RWPE2 (cell line): ENCODE data around the gene UXS1.

Experiments used
- ATAC-seq: fragments of 200-7000 bp; cut with Tn5 transposase; 3 replicates; pipeline ENCODE4 v1.9.1; 2021; ENCODE audit warnings: low read depth
- DNase-seq: peaks from one replicate; pipeline ENCODE4 v3.0.0-alpha.2; 2020; ENCODE audit warnings: low spot score
- H3K27ac ChIP-seq: fragments of 450-650 bp; 2 replicates; pipeline ENCODE4 v1.5.1; 2017; ENCODE audit warnings: mild to moderate bottlenecking; ENCODE audit not compliant: poor library complexity, severe bottlenecking
- H3K27me3 ChIP-seq: fragments of 250-450 bp; sonication (Bioruptor Pico); 2 replicates; pipeline ENCODE4 v1.5.1; 2021; ENCODE audit warnings: mild to moderate bottlenecking, moderate library complexity; ENCODE audit not compliant: insufficient read depth, poor library complexity, severe bottlenecking
- H3K36me3 ChIP-seq: fragments of 250-450 bp; sonication (Bioruptor Pico); 2 replicates; pipeline ENCODE4 v1.5.1; 2020; ENCODE audit warnings: low read depth, mild to moderate bottlenecking, moderate library complexity
- H3K4me1 ChIP-seq: fragments of 250-450 bp; sonication (Bioruptor Pico); 2 replicates; pipeline ENCODE4 v1.5.1; 2021; ENCODE audit warnings: mild to moderate bottlenecking, moderate library complexity; ENCODE audit not compliant: insufficient read depth, poor library complexity, severe bottlenecking
- H3K4me3 ChIP-seq: fragments of 250-450 bp; sonication (Bioruptor Pico); 2 replicates; pipeline ENCODE4 v1.5.1; 2021; ENCODE audit warnings: mild to moderate bottlenecking, moderate library complexity; ENCODE audit not compliant: severe bottlenecking
- H3K9me3 ChIP-seq: fragments of 250-450 bp; sonication (Bioruptor Pico); 2 replicates; pipeline ENCODE4 v1.5.1; 2021; ENCODE audit warnings: mild to moderate bottlenecking, moderate library complexity; ENCODE audit not compliant: severe bottlenecking
- CTCF ChIP-seq: fragments of 450-650 bp; IDR thresholded peaks from one replicate; pipeline ENCODE4 v1.5.1; 2017; ENCODE audit warnings: mild to moderate bottlenecking, moderate library complexity; ENCODE audit not compliant: poor library complexity, severe bottlenecking

The UXS1 gene

GRCh38 chr2:106178716-106179115 is 15.4 kb downstream of the UXS1 start:
- TF ChIP-seq CTCF, result no peak
- Histone ChIP-seq H3K9me3 (no peaks in the 10 kb centered on the region), H3K4me3 (no peak overlapping the region), H3K27ac (no peak overlapping the region), H3K36me3 (no peaks in the 10 kb centered on the region), H3K27me3 (no peaks in the 10 kb centered on the region), H3K4me1 (no peaks in the 10 kb centered on the region)
- no peak for ATAC-seq
- DNase-seq, result no peak

GRCh38 chr2:106177581-106177980 is 16.5 kb downstream of the UXS1 start:
- Histone ChIP-seq H3K9me3 (no peaks in the 10 kb centered on the region), H3K4me3 (no peak overlapping the region), H3K36me3 (no peaks in the 10 kb centered on the region), H3K4me1 (no peaks in the 10 kb centered on the region), H3K27ac (no peak overlapping the region), H3K27me3 (no peaks in the 10 kb centered on the region)
- no peak for TF ChIP-seq CTCF
- ATAC-seq (no peak), DNase-seq (no peak)

GRCh38 chr2:106176446-106177099 is 17.5 kb downstream of the UXS1 start:
- no peaks in the 10 kb centered on the region for H3K36me3 ChIP-seq
- no peaks in the 10 kb centered on the region for H3K9me3 ChIP-seq
- no peak overlapping the region for H3K4me3 ChIP-seq
- H3K27me3 ChIP-seq, result no peaks in the 10 kb centered on the region
- ATAC-seq (no peak), DNase-seq (no peak)
- no peak for TF ChIP-seq CTCF
- H3K4me1 ChIP-seq, result no peaks in the 10 kb centered on the region
- H3K27ac ChIP-seq, result no peak overlapping the region

GRCh38 chr2:106175086-106175850 is 18.8 kb downstream of the UXS1 start:
- Histone ChIP-seq H3K36me3 (no peaks in the 10 kb centered on the region), H3K27me3 (no peaks in the 10 kb centered on the region), H3K27ac (no peak overlapping the region), H3K4me1 (no peaks in the 10 kb centered on the region), H3K9me3 (no peaks in the 10 kb centered on the region), H3K4me3 (no peak overlapping the region)
- ATAC-seq, result no peak
- TF ChIP-seq CTCF, result no peak
- DNase-seq, result no peak

GRCh38 chr2:106174056-106174455 is 20.0 kb downstream of the UXS1 start:
- H3K36me3 ChIP-seq, result no peaks in the 10 kb centered on the region
- no peaks in the 10 kb centered on the region for H3K9me3 ChIP-seq
- H3K27me3 ChIP-seq, result no peaks in the 10 kb centered on the region
- DNase-seq (no peak), ATAC-seq (no peak)
- H3K4me1 ChIP-seq, result no peaks in the 10 kb centered on the region
- TF ChIP-seq CTCF, result no peak
- no peak overlapping the region for H3K4me3 ChIP-seq
- H3K27ac ChIP-seq, result no peak overlapping the region
